ENCODE measurements around the gene MDN1.
"Not testable (repeated sequence)": the region's sequence is repeated elsewhere in the genome, so short reads cannot be mapped to it uniquely, and the experiment has no call there.

The MDN1 gene

DNA sequence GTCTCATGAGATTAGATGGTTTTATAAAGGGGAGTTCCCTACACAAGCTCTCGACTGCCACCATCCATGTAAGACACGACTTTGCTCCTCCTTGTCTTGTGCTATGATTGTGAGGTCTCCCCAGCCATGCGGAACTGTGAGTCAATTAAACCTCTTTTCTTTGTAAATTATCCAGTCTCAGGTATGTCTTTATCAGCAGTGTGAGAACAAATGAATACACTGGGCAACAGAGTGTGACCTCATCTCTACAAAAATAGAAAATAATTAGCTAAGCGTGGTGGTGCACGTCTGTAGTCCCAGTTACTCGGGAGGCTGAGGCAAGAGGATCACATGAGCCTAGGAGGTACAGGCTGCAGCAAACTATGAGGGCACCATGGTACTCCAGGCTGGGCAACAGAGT is 51.3 kb downstream of the MDN1 start:
- DNase-seq = no peak

DNA sequence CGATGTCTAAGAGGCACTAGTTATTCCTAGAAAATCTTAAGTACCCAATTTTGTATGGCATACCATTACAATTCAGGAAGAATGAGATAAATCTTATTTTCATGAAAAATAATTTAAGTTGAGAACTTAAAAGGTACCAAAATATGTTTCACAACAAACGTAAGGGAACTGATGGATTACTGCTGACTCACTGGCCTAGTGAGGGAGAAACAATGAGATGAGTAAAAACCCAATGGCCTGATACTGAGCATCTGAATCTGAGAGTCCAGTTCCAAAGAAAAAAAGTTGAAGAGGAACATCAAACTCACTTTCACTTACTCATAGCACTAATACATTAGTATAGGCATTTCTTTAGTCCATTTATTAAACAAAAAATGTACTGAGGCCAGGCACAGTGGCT is 56.0 kb downstream of the MDN1 start:
- no peak for DNase-seq

DNA sequence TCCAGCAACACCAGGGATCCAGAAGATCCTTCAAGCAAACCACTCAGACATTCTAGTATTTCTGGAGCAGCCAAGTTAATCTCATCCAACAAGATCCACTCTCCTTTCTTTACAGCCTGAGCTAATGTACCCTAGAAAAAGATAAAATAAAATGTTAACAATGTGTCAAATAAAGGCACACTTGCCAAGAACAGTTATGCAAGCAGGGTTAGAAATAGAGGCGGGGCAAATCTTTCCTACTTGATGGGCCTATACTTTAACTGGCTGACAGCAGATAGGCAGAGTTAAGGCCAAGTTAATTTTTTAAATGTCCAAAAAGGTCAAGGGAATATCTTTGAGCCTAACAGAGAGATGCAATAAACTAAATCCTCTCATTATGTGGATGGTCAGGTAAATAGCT is 60.8 kb downstream of the MDN1 start:
- no peak for DNase-seq

DNA sequence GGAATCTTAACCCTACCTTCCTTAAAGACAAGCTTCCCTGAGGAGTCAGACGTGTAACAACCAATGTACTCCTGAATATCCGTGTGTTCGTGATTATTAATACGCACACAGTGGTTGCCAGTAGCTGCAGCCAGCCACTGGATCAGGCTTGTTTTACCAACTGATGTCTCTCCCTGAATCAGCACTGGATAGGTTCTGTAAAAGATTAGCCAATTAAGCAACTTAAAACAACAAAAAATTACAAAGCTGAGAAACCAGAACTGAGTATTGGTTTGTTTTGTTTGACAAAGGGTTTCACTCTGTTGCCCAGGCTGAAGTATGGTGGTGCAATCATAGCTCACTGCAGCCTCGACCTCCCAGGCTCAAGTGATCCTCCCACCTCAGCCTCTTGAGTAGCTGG is 69.3 kb downstream of the MDN1 start:
- DNase-seq = no peak

DNA sequence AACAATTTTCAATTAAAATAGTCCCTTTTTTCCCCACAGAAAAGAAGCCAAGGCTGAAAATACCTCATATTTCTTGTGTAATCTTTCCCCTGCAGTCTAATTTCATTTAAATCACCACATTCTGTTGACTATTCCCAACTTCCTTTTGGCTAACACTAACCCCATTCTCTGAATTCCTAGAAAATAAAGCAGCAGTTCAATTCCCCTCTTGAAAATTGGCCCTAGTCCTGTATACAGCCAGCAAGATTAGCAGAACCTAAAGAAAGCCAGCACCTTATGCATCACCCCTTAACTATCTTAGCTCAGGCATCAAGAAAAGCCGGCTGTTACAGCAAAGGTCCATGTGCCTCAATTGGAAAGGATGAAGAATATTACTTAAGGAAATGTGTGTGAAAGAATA is 69.7 kb downstream of the MDN1 start:
- no peak for DNase-seq

DNA sequence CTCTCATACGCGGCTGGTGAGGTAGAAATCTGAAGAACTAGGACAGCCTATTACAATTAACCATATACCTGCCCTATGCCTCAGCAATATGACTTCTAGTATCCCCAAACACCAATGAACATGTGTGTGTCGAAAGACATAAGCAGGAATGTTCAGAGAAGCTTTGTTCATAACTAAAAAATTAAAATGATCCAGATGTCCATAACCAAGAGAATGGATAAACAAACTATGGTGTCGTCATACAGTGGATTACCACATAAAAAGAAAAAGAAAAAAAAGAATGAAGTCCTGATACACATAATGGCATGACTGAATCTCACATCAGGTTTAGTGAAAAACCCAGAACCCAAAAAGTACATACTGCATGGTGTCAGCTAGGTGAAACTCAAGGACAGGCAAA is 73.9 kb downstream of the MDN1 start:
- no peak for DNase-seq

DNA sequence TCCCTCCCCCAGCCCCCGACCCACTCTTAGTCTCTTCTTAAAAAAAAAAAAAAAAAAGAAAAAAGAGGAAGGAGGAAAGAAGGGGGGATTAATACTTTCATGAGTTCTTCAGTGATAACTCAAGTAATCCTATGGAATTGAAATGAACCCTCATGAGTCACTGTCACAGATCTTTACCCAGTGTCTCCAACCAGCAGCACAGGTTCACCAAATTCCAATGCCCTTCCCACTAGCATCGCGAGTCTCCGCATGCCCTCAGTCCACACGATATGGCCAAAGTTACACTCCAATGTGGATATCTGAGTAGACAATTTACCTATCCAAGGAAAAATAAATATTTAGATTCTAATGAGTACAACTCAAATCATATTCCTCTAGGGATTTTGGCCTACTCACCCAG is 74.5 kb downstream of the MDN1 start:
- DNase-seq = no peak

DNA sequence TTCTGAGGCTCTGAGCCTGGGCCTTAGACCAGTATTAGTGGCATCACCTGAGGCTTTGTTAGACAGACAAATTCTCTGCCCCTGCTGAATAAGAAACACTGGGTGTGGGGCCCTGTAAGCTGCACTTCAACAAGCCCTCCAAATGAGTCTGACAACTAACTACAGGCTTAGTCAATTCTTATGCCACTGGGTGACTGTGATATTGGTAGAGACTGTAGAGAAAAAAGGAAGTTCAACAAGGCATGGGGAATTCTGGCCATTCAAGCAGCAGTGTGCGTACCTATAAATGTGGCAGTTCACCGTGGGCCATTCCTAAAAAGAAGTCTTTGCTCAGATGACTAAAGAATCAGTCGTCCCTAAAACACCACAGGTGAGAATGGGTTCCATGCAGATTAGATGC is 82.7 kb downstream of the MDN1 start:
- DNase-seq = no peak

DNA sequence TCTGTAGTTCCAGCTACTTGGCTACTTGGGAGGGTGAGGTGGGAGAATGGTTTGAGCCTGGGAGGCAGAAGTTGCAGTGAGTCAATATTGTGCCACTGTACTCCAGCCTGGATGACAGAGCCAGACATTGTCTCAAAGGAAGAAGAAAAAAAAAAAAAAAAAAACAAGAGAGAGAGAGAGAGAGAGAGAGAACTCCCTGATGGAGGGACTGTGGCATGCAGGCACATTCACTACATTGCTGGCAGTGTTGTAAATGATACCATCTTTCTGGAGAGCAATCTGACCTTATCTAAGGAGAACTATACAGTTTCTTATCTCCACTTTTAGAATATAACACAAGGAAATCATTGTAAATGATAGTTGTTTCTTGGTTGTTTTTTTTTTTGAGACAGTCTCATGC is 85.1 kb downstream of the MDN1 start:
- no peak for DNase-seq

DNA sequence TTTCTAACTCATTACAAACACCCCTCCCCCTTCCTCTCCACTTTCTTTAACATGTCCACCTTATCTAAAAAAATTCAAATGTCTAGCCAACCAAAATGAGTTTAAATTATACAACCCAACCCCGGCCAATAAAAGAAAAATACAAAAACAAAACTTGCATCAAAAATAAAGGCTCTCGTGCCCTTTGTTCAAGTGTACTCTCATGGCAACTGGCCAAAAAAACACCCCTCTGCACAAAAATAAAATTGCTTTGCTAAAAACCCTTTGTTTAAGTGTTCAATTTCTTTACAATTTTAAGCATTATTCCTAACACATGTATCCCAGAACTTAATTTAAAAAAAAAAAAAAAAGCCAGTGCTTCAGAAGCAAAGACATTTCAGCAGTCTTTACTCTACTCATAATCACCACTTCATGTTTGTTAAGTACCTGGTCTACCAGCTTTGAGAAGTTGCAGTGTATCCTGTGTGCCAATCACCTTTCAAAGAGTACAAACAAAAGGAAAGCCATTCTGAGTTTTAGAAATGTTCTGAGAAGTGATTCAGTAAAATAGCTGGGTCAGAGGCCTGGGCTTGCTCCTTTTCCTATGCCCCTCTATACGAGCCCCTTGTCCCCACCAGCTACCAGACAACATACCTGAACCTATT is 87.5 kb downstream of the MDN1 start:
- no peak for DNase-seq

DNA sequence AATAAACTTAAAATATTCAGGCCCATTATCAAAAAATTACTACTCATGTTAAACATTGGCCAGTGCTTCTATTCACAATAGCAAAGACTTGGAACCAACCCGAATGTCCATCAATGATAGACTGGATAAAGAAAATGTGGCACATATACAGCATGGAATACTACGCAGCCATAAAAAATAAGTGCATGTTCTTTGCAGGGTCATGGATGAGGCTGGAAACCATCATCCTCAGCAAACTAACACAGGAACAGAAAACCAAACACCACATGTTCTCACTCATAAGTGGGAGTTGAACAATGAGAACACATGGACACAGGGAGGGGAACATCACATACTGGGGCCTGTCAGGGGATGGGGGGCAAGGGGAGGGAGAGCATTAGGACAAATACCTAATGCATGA is 88.3 kb downstream of the MDN1 start:
- DNase-seq = not testable (repeated sequence)

DNA sequence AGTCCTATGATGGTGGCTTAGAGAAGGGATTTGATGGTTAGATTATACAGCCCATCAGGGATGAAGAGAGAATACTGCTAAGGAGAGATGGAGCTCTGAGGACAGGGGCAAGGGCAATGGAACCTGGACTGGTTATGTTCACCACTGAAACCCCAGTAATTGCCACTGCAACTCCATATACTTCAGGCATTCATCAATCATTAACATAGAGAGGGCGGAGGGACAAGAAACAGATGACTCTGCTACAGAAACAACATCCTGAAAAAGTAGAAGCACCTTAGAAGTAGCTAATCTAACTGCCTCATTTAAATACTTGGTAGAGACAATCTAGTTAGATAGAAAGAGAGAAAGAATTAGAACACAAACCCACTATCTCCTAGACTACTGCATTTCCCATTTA is 89.8 kb downstream of the MDN1 start:
- DNase-seq = no peak

DNA sequence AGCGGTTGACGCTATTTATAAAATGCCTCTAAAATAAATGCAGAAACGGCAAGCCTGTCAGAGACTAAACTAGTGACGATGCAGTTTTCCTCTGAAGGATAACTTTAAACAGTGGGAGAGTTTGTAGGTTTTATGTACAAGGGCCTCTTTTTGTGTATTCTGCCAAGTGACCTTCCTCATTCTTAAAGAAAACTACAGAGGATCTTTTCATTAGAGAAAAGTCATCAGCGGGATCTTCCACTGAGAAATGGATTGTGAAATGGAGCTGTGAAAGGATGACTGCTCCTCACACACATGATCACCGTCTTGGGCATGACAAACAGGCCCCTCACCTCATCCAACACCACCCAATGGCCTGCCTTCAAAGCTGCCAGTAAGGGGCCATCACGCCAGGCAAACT is 92.1 kb downstream of the MDN1 start:
- no peak for DNase-seq

DNA sequence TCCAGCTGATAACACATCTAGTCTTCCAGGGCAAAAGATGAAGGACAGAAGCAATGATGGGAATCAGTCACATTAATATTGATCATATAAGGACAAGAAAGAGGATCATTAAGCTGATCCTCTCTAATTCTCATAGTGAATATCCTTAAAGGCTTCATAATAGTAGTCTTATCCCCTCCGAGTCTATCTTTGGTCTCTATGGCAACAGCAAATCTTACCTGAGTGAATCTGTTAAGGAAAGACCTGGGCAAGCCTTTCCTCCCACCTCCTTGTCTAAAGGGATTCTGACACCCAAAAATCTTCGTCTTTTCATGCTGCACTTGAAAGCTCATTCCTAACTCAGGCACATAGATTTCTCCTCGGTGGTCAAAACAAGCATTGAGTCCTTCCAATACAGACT is 94.6 kb downstream of the MDN1 start:
- DNase-seq = no peak

DNA sequence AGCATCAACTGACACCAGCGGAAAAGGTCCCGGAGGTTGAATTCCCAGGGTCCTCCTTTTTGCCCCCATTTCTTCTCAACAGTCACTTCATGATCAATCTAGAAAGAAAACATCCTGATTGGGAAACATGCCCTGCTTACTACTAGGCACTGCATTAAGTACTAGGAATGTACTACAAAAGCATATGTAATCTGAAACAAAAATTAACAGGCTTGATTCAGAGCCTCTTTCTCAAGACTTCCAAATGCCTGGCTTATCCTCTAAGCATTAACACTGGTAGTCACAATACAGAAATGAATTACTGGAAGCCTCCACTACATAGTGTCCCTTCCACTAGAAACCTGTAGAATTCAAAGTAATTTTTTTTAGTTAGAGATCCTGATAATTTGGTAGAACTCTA is 96.5 kb downstream of the MDN1 start:
- DNase-seq = no peak

DNA sequence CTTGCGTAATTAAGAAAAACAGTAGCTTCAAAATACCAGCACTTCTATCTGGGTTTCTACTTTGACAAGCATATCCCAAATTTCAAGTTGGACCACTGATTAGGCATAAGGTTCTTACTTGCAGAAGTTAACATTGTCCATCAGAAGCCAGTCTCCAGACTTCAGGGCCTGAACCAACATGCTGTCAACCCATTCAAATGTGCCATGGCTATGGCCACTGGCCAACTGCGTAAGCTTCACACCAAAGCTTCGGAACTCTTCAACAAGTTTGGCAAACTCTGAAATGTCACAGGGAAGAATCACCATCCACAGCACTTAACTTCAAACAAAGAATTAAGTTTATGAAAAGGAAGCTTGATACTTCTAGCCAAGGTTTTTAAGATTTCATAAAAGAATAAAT is 103.1 kb downstream of the MDN1 start:
- DNase-seq = no peak

DNA sequence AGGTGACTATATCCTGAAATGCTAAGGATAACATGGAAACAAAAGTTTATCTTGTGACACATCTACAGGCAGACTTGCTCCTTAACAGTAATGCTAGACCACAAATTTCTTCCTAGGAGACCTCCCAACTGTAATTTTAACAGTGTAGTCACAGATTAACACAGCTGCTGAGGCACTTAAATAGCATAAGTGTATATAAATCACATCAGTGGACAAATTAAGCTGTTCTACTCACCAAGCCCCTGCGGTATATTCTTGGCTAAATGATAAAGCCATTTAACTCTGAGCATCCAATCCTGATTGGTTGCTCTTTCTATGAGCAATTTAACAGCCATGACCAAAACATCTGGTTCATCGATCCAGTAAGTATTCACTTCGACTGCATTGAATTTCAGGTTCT is 107.8 kb downstream of the MDN1 start:
- no peak for DNase-seq

DNA sequence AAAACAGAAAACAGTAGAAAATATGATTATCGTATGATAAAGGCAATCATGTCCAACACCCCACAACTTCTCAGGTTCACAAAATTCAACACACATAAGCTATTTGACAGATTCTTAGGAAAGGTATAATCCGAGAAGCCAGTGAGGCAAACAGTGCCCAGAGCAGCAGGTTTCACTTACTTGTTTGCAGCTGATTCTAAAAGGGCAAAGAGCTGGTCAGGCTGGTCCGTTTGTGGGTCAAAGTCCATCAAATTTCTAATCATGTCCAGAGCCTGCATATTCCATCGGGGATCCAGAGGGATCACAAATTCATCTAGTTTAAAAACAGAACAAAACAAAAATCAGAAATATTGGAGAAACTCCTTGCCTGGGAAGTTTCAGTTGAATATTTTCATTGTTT is 111.3 kb downstream of the MDN1 start:
- DNase-seq = no peak

DNA sequence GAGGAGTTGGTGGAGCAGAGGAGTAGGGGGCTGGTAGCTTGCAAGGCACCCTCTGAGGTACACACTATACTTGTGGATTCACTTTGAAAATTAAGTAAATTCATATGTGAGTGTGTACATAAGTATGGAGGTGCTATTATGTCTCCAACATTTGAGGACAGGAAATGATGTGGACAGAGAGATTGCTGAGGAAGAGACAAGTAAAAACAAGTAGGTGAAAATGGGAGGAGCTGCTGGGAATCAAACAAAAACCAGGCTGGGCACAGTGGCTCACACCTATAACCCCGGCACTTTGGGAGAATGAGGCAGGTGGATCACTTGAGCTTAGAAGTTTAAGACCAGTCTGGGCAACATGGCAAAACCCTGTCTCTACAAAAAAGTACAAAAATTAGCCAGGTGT is 111.8 kb downstream of the MDN1 start:
- DNase-seq = no peak

DNA sequence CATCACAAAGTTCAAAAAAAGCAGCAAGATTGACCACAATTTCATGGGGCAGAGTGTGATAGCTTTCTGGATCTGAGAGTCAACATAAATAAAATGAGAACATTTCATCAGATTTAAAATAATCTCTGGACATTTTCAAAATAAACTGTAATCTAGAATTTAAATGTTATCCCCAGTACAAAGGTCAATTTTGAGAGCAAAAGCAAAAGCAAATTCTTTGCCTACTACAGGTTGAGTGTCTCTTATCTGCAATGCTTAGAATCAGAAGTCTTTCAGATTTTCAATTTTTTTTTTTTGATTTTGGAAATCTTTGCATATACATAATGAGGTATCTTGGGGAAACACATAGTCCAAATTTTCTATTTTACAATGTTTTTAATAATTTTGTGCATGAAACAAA is 113.5 kb downstream of the MDN1 start:
- no peak for DNase-seq

DNA sequence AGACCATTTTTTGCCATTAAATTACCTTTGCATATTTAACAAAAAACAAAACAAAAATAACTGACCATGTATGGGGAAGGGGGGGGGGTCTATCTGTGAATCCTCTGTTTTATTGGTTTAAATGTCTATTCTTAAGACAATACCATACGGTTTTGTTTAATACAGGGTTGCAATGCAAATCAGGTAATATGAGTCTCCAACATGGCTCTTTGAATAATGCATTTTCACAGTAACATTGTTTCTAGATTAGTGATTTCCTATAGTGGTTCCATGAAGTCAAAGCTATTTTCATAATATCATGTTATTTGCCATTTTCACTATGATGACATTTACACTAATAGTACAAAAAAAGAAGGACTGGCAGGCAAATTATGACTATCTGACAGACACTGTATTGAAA is 116.3 kb downstream of the MDN1 start:
- no peak for DNase-seq

DNA sequence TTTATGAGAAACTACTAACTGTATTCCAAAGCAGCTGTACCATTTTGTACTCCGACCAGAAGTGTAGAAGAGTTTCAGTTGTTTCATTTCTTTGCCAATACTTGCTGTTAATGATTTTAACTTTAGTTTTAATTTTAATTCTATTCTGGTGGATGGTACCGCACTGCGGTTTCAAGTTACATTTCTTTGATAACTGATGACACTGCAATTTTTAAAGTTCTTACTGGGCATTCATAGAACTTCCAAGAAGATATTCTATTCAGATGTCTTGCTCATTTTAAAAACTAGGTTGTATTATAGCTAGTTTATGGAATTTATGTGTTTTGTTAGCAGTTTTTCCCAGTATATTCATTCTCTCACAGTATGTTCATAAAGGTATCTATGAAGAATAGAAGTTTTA is 117.2 kb downstream of the MDN1 start:
- no peak for DNase-seq

DNA sequence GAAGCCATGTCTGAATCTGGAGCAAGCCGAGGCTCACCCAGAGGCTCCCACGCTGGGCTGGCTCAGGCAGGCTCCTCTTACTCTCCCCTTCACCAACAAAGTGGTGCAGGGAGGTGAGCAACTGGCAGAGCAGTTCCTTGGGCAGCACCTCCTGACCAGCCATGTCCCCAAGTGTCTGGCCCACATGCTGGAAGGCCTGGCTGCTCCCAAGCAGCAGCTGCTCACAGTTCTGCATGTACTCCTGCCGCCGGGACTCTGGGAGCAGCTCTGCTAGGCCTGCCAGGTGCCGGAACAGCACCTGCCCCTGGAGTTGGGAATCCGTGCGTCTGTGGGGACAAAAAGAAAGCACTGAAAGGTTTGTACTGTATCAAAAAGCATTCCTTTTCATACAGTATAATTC is 123.9 kb downstream of the MDN1 start:
- no peak for DNase-seq

DNA sequence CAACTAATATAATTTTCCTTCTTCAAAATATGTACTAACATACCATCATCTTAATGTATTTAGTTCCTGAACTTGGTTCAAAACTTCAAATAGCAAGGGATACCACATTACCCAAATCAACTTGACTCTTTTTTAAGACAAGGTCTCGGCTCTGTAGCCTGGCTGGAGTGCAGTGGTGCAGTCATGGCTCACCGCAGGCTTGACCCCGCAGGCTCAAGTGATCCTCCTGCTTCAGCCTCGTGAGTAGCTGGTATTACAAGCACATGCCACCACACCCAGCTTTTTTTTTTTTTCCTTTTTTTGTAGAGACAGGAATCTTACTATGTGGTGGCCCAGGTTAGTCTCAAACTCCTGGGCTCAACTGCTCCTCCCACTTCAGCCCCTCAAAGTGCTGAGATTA is 125.2 kb downstream of the MDN1 start:
- DNase-seq = no peak

DNA sequence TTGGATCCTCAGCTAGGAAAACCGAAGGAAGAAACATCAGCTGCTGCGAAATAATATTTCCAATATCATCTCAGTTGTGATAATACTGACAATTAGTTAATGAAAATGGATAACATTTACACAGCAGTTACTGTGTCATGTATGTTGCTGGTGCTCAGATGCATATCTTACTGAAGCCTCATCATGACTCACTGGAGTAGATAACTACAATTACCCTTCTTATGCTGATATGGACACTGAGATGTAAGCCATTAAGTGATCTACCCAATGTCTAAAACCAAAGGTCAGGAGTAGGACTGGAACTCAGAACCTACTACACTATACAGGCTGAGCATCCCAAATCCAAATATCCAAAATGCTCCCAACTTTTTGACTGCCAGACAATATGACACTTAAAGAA is 126.4 kb downstream of the MDN1 start:
- no peak for DNase-seq

DNA sequence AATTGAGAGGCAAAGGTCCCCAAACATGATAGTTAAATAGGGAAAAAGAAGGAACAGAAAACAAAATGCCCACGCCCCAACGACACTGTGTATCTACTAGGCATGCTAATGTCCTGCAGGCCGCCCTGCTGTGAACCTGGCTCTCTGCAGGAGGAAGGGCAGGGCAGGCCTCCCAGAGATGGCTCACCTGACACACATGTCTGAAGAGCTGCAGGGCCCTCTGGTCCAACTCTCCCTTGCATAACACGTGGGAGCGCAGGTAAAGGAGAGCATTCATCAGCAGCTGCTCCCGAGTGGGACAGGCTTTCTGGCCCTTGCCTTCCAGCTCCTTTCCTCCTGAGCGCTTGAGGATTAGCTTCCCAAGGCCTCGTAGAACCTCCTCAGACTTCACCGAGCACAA is 127.3 kb downstream of the MDN1 start:
- DNase-seq = no peak
